Trophoblast cell (in vitro differentiated cells and primary cell): ENCODE data around the gene RECK.

Experiments
- DNase-seq, 2 donors: peaks; one replicate each; pipeline ENCODE4 v3.0.0-alpha.2; 2016
- H2AFZ ChIP-seq: 2 replicates; pipeline ENCODE4 v1.6.1; 2013; ENCODE audit warnings: low read length, moderate library complexity, mild to moderate bottlenecking; ENCODE audit not compliant: insufficient read depth, poor library complexity
- H2AK5ac ChIP-seq: 2 replicates; pipeline ENCODE4 v1.6.1; 2013; ENCODE audit warnings: mild to moderate bottlenecking, low read length
- H2BK120ac ChIP-seq: 2 replicates; pipeline ENCODE4 v1.6.1; 2013; ENCODE audit warnings: low read length, mild to moderate bottlenecking, moderate library complexity; ENCODE audit not compliant: insufficient read depth, poor library complexity
- H2BK12ac ChIP-seq: 2 replicates; pipeline ENCODE4 v1.6.1; 2013; ENCODE audit warnings: mild to moderate bottlenecking, low read length, moderate library complexity
- H2BK5ac ChIP-seq: 2 replicates; pipeline ENCODE4 v1.6.1; 2013; ENCODE audit warnings: low read length, low read depth, moderate library complexity, mild to moderate bottlenecking; ENCODE audit not compliant: poor library complexity
- H3K14ac ChIP-seq: 2 replicates; pipeline ENCODE4 v1.6.1; 2013; ENCODE audit warnings: mild to moderate bottlenecking, low read length
- H3K18ac ChIP-seq: 2 replicates; pipeline ENCODE4 v1.6.1; 2013; ENCODE audit warnings: mild to moderate bottlenecking, low read length
- H3K23ac ChIP-seq: 2 replicates; pipeline ENCODE4 v1.6.1; 2013; ENCODE audit warnings: low read length
- H3K27ac ChIP-seq: 2 replicates; pipeline ENCODE4 v1.5.1; 2013; ENCODE audit warnings: low read depth, mild to moderate bottlenecking, inconsistent platforms, low read length, moderate library complexity
- H3K27me3 ChIP-seq: 2 replicates; pipeline ENCODE4 v1.6.1; 2013; ENCODE audit warnings: inconsistent platforms, mild to moderate bottlenecking, low read length, moderate library complexity; ENCODE audit not compliant: insufficient read depth
- H3K36me3 ChIP-seq, 2 experiments: 1 replicate in 1 of 2; 2 replicates in 1 of 2; pipeline ENCODE4 v1.6.1; 2013; ENCODE audit warnings: low read length in 2 of 2, mild to moderate bottlenecking in 2 of 2, moderate library complexity in 1 of 2; ENCODE audit not compliant: insufficient read depth in 2 of 2, control insufficient read depth in 1 of 2
- H3K4ac ChIP-seq: 2 replicates; pipeline ENCODE4 v1.6.1; 2013; ENCODE audit warnings: low read depth, mild to moderate bottlenecking, low read length, moderate library complexity
- H3K4me1 ChIP-seq, 2 experiments: 1 replicate in 1 of 2; 2 replicates in 1 of 2; pipeline ENCODE4 v1.6.1; 2013; ENCODE audit warnings: low read length in 2 of 2, mild to moderate bottlenecking in 2 of 2, moderate library complexity in 1 of 2; ENCODE audit not compliant: insufficient read depth in 2 of 2, control insufficient read depth in 1 of 2
- H3K4me2 ChIP-seq: 2 replicates; pipeline ENCODE4 v1.6.1; 2013; ENCODE audit warnings: inconsistent platforms, mild to moderate bottlenecking, low read length, moderate library complexity
- H3K4me3 ChIP-seq: 2 replicates; pipeline ENCODE4 v1.5.1; 2013; ENCODE audit warnings: mild to moderate bottlenecking, low read depth, low read length, inconsistent platforms
- H3K79me1 ChIP-seq: one replicate; pipeline ENCODE4 v1.6.1; 2013; ENCODE audit warnings: low read length
- H3K79me2 ChIP-seq: 2 replicates; pipeline ENCODE4 v1.6.1; 2013; ENCODE audit warnings: low read length, mild to moderate bottlenecking; ENCODE audit not compliant: control insufficient read depth, insufficient read depth, poor library complexity
- H3K9ac ChIP-seq: 2 replicates; pipeline ENCODE4 v1.6.1; 2013; ENCODE audit warnings: mild to moderate bottlenecking, low read length
- H3K9me3 ChIP-seq: 2 replicates; pipeline ENCODE4 v1.6.1; 2013; ENCODE audit warnings: low read depth, mild to moderate bottlenecking, control low read depth, inconsistent platforms, low read length; ENCODE audit not compliant: insufficient read depth
- H4K12ac ChIP-seq: 2 replicates; pipeline ENCODE4 v1.6.1; 2013; ENCODE audit warnings: low read depth, mild to moderate bottlenecking, low read length, moderate library complexity
- H4K8ac ChIP-seq: 2 replicates; pipeline ENCODE4 v1.6.1; 2013; ENCODE audit warnings: low read depth, mild to moderate bottlenecking, low read length, moderate library complexity
- H4K91ac ChIP-seq: one replicate; pipeline ENCODE4 v1.6.1; 2013; ENCODE audit warnings: low read depth, mild to moderate bottlenecking, low read length, moderate library complexity
- WGBS: extraction: QIAGEN DNeasy Blood & Tissue Kit; methylation state at CpG from one replicate; pipeline ENCODE4 v1.1.7; 2013; ENCODE audit warnings: missing lambda C conversion rate; ENCODE audit not compliant: insufficient read length, insufficient coverage; ENCODE audit errors: extremely low coverage; 5-methylcytosine and 5-hydroxymethylcytosine counted together

Gene RECK

GRCh38 chr9:36049408-36049807 lies 12.7 kb downstream of the RECK start:
- H3K36me3 ChIP-seq: no peaks in the 10 kb centered on the region
- no peaks in the 10 kb centered on the region for H3K79me1 ChIP-seq
- no peak overlapping the region for H2BK120ac ChIP-seq
- no peaks in the 10 kb centered on the region for H3K27me3 ChIP-seq
- H3K27ac ChIP-seq: no peak overlapping the region
- H3K9me3 ChIP-seq: no peaks in the 10 kb centered on the region
- H2AFZ ChIP-seq: no peak overlapping the region
- no peaks in the 10 kb centered on the region for H3K4me1 ChIP-seq
- no CpG with 5 or more reads among the region's 4 CpGs for WGBS
- H3K79me2 ChIP-seq: no peaks in the 10 kb centered on the region
- H3K18ac ChIP-seq: no peak overlapping the region
- no peak overlapping the region for H3K9ac ChIP-seq
- H3K14ac ChIP-seq: no peak overlapping the region
- no peak overlapping the region for H3K4me2 ChIP-seq
- H2BK12ac ChIP-seq: no peak overlapping the region
- DNase-seq: no peak
- H2BK5ac ChIP-seq: no peak overlapping the region
- no peak overlapping the region for H3K4me3 ChIP-seq
- no peak overlapping the region for H4K91ac ChIP-seq
- H3K4ac ChIP-seq: no peak overlapping the region
- H3K23ac ChIP-seq: no peak overlapping the region
- no peak overlapping the region for H4K8ac ChIP-seq
- H2AK5ac ChIP-seq: no peak overlapping the region
- H4K12ac ChIP-seq: no peak overlapping the region

GRCh38 chr9:36050476-36050875 lies 13.8 kb downstream of the RECK start:
- Histone ChIP-seq H3K4ac (no peak overlapping the region), H3K4me1 (no peaks in the 10 kb centered on the region)

GRCh38 chr9:36051317-36051716 lies 14.6 kb downstream of the RECK start:
- Histone ChIP-seq H3K27me3 (no peaks in the 10 kb centered on the region), H4K12ac (no peak overlapping the region), H2BK120ac (no peak overlapping the region), H2BK5ac (no peak overlapping the region), H3K18ac (no peak overlapping the region), H3K14ac (no peak overlapping the region), H3K9ac (no peak overlapping the region), H3K4me2 (no peak overlapping the region), H3K4ac (no peak overlapping the region), H3K27ac (no peak overlapping the region), H4K8ac (no peak overlapping the region), H4K91ac (no peak overlapping the region), H3K4me3 (no peak overlapping the region), H2AFZ (no peak overlapping the region), H3K79me1 (no peaks in the 10 kb centered on the region), H3K4me1 (no peaks in the 10 kb centered on the region), H3K23ac (no peak overlapping the region), H2AK5ac (no peak overlapping the region), H3K36me3 (no peaks in the 10 kb centered on the region), H2BK12ac (no peak overlapping the region), H3K79me2 (no peaks in the 10 kb centered on the region), H3K9me3 (no peaks in the 10 kb centered on the region)
- no CpG with 5 or more reads among the region's 2 CpGs for WGBS
- DNase-seq: no peak

More at GRCh38 chr9:36050476-36050875, 13.8 kb downstream of the RECK start:
- no peak overlapping the region for H2BK5ac ChIP-seq
- no peak overlapping the region for H3K9ac ChIP-seq
- no peaks in the 10 kb centered on the region for H3K27me3 ChIP-seq
- no peak overlapping the region for H4K91ac ChIP-seq
- no peaks in the 10 kb centered on the region for H3K79me1 ChIP-seq
- H3K27ac ChIP-seq: no peak overlapping the region
- no peak overlapping the region for H2BK12ac ChIP-seq
- WGBS: no CpG with 5 or more reads among the region's 3 CpGs
- H3K18ac ChIP-seq: no peak overlapping the region
- no peak overlapping the region for H2AK5ac ChIP-seq
- no peak overlapping the region for H3K14ac ChIP-seq
- H3K4me2 ChIP-seq: no peak overlapping the region
- H3K36me3 ChIP-seq: no peaks in the 10 kb centered on the region
- no peak overlapping the region for H4K8ac ChIP-seq
- H3K9me3 ChIP-seq: no peaks in the 10 kb centered on the region
- H3K23ac ChIP-seq: no peak overlapping the region
- H4K12ac ChIP-seq: no peak overlapping the region
- no peak overlapping the region for H2BK120ac ChIP-seq
- no peak overlapping the region for H2AFZ ChIP-seq
- no peak overlapping the region for H3K4me3 ChIP-seq
- no peaks in the 10 kb centered on the region for H3K79me2 ChIP-seq
- no peak for DNase-seq

- Histone ChIP-seq H4K91ac (no peak overlapping the region), H3K9me3 (no peaks in the 10 kb centered on the region), H3K4me1 (no peaks in the 10 kb centered on the region), H3K79me1 (no peaks in the 10 kb centered on the region), H3K14ac (no peak overlapping the region), H3K27me3 (no peaks in the 10 kb centered on the region), H3K18ac (no peak overlapping the region), H3K4ac (no peak overlapping the region), H3K4me3 (no peak overlapping the region), H2AFZ (no peak overlapping the region), H3K27ac (no peak overlapping the region), H4K12ac (no peak overlapping the region), H3K36me3 (no peaks in the 10 kb centered on the region), H3K9ac (no peak overlapping the region), H2AK5ac (no peak overlapping the region), H3K4me2 (no peak overlapping the region), H2BK12ac (no peak overlapping the region), H2BK5ac (no peak overlapping the region), H3K79me2 (no peaks in the 10 kb centered on the region), H3K23ac (no peak overlapping the region), H4K8ac (no peak overlapping the region), H2BK120ac (no peak overlapping the region)
- peak in 1 of 2 donors; percentile 74 for DNase-seq
- no CpG with 5 or more reads among the region's 3 CpGs for WGBS
Measured at GRCh38 chr9:36053971-36054370, 17.3 kb downstream of the RECK start.
